AG04450 (cell line): ENCODE results near the gene EIF4E1B. TPM values are rescaled to one million over a fixed set of nuclear protein-coding genes. Genes with fewer than 3 reads are reported as not detected.

Experiments used
- CTCF ChIA-PET: fragments of 300-600, 350-600 bp; formaldehyde crosslinking; extraction: SDS; loops from one replicate; lab custom pipeline; 2022; ENCODE audit warnings: antibody characterized with exemption, inconsistent platforms; lab: Charles Lee
- POLR2A ChIA-PET: fragments of 350-600 bp; formaldehyde crosslinking; extraction: SDS; loops from one replicate; lab custom pipeline; 2021; ENCODE audit warnings: antibody characterized with exemption, inconsistent platforms; lab: Yijun Ruan, JAX
- DNase-seq: peaks from one replicate; pipeline ENCODE4 v3.0.0-alpha.2; 2011; ENCODE audit warnings: low read depth, low spot score
- H3K27ac ChIP-seq: one replicate; pipeline ENCODE4 v1.5.1; 2012; ENCODE audit warnings: low read depth, low read length, control low read depth
- H3K27me3 ChIP-seq: one replicate; pipeline ENCODE4 v1.6.0; 2012; ENCODE audit warnings: low read length; ENCODE audit not compliant: control insufficient read depth, insufficient read depth
- H3K4me3 ChIP-seq: 2 replicates; pipeline ENCODE4 v1.5.1; 2011; ENCODE audit warnings: mild to moderate bottlenecking, low read depth, low read length, control low read depth
- H3K9me3 ChIP-seq: 2 replicates; pipeline ENCODE4 v1.5.1; 2012; ENCODE audit warnings: low read length; ENCODE audit not compliant: control insufficient read depth, insufficient read depth
- polyA plus RNA-seq: library from polyadenylated mRNA; depleted of rRNA; stranded (reverse); fragments of >200 nt; gene quantifications from 2 replicates; pipeline ENCODE4 v1.2.3, GENCODE V29; 2011
- TF ChIP-seq, protein P1 (sequence below): IDR thresholded peaks from 2 replicates; pipeline ENCODE4 v1.5.1; 2011; ENCODE audit warnings: low read depth, low read length, control low read depth, inconsistent platforms

EIF4E1B gene
- polyA plus RNA-seq, 1 experiment = not detected

DNA sequence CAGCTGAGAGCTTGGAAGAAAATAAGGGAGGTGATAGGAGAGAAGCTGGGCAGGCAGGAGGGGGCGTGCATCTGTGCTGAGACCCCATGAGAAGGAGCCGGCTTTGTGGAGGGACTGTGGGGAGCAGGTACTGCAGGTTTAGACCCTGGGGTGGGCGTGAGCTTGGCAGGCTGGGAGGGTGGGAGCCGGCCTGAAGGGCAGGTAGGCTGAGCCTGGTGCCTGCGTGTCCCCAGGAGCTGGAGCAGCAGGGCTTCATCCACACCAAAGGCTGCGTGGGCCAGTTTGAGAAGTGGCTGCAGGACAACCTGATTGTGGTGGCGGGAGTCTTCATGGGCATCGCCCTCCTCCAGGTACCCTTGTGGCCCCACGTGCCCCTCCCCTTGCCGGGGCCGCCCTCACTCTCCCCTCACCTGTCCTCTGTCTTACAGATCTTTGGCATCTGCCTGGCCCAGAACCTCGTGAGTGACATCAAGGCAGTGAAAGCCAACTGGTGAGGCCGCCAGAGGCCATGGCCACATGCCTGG is 26.1 kb downstream of the EIF4E1B start:
- CTCF ChIA-PET = interaction anchor here (1.2 to 5.6 kb wide), 4 partner anchors 9 to 455 kb away, joined by 4 to 66 read pairs (median 6); partner anchors contain the start of gene TSPAN17
- no peak for DNase-seq
- no peak overlapping the region for H3K4me3 ChIP-seq
- no peaks in the 10 kb centered on the region for H3K27me3 ChIP-seq
- TF ChIP-seq, protein P1, sequence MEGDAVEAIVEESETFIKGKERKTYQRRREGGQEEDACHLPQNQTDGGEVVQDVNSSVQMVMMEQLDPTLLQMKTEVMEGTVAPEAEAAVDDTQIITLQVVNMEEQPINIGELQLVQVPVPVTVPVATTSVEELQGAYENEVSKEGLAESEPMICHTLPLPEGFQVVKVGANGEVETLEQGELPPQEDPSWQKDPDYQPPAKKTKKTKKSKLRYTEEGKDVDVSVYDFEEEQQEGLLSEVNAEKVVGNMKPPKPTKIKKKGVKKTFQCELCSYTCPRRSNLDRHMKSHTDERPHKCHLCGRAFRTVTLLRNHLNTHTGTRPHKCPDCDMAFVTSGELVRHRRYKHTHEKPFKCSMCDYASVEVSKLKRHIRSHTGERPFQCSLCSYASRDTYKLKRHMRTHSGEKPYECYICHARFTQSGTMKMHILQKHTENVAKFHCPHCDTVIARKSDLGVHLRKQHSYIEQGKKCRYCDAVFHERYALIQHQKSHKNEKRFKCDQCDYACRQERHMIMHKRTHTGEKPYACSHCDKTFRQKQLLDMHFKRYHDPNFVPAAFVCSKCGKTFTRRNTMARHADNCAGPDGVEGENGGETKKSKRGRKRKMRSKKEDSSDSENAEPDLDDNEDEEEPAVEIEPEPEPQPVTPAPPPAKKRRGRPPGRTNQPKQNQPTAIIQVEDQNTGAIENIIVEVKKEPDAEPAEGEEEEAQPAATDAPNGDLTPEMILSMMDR = no peak
- no peaks in the 10 kb centered on the region; the same call in 1 of the 2 replicates for H3K9me3 ChIP-seq
- H3K27ac ChIP-seq = no peak overlapping the region
- POLR2A ChIA-PET = no interaction called here

DNA sequence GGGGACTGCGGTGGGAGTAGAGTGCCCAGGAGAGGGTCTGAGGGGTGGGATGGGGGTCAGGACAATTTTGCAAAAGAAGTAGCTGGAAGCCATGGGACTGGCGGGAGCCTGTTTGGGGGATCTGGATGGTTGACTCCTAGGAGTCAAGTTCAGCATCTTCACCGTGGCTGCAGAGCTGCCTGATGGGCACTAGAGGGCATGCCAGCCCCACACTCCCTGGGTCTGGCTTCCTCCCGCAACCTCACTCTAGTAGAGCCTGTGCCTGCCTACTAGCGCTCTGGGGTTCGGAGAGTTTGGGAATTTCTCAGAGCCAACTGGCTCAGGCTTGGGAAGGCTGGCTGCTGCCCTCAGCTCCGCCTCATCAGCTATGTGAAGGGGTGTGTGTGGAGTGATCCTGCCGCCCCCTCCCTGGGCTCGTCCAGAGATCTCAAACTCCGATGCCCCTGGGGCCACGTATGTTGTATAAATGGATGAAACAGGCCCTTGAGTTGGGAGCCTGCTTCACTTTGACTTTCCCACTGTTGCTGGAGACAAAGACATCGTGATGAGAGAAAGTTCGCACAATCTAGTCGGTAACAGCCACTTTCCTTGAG is 27.6 kb downstream of the EIF4E1B start:
- TF ChIP-seq, protein P1 = peak; percentile 89
- H3K4me3 ChIP-seq = no peak overlapping the region
- POLR2A ChIA-PET = interaction anchor here (1.9 kb wide), 1 partner anchor 11 kb away, joined by 6 read pairs; the partner anchor contains the start of gene TSPAN17

DNA sequence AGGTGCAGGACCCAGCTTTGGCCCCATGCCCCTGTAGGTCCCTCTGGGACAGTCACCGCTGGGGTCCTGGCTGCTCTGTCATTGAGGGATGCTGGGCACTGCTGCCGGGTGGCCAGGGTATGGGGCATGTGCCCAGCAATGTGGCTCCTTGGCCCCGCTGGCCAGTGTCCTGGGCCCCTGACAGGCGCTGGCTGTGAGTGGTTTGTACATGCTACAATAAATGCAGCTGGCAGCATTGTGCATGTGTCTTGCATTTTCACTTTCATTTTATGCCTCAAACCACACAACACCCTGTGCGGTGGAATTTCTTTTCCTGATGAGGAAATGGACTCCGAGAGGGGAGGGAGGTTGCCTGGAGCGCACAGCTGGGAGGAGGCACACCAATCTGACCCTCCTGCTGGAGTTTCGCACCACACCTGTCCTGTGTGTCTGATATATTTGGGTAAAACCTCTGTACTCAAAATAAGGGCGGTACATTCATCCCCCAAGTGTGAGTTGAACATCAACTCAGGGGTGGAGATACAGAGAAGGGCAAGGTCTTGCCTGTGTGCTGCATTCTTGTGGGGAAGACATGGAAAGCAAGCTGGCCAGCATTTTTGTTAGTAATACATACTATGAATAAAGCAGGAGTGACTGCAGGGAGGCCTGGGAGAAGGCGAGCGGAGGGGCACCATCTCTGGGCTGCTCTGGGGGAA is 28.5 kb downstream of the EIF4E1B start:
- no peak overlapping the region for H3K4me3 ChIP-seq
- CTCF ChIA-PET = interaction anchor here (0.6 to 5.6 kb wide), 15 partner anchors 9 to 929 kb away, joined by 3 to 112 read pairs (median 4); partner anchors contain the start of genes CLTB and TSPAN17
- no peak for DNase-seq

More for the DNA sequence above, 27.6 kb downstream of the EIF4E1B start:
- CTCF ChIA-PET = interaction anchor here (0.6 to 5.6 kb wide), 18 partner anchors 10 to 929 kb away, joined by 3 to 66 read pairs (median 4); partner anchors contain the start of genes CLTB and TSPAN17
- Histone ChIP-seq H3K27ac (no peak overlapping the region), H3K9me3 (no peaks in the 10 kb centered on the region; the same call in 1 of the 2 replicates), H3K27me3 (peaks cover 2% of the 10 kb centered on the region)
- DNase-seq = peak; percentile 24

DNA sequence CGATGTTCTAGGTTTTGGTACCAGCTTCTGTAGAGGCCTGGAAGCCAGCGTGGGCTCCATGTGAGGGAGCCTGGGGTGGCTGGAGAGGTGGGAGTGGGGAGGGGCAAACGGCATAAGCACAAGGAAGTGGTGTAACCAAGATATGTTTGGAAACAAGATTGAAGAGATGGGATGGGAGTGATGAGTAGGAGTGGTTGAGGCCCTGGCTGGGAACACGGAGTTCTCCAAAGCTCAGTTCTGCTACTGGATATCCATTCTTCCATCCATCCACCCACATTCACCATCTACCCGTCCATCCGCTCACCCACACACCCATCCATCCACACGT is 29.0 kb downstream of the EIF4E1B start:
- Histone ChIP-seq H3K4me3 (no peak overlapping the region), H3K27me3 (peaks cover 11% of the 10 kb centered on the region), H3K27ac (no peak overlapping the region), H3K9me3 (no peaks in the 10 kb centered on the region; the same call in 1 of the 2 replicates)
- ChIA-PET CTCF (interaction anchor here (1.1 to 5.6 kb wide), 11 partner anchors 10 to 452 kb away, joined by 3 to 112 read pairs (median 9); partner anchors contain the start of genes RNF44 and TSPAN17), POLR2A (no interaction called here)
- TF ChIP-seq, protein P1 = no peak
- DNase-seq = no peak

More for the DNA sequence above, 28.5 kb downstream of the EIF4E1B start:
- Histone ChIP-seq H3K27ac (no peak overlapping the region), H3K9me3 (no peaks in the 10 kb centered on the region; the same call in 1 of the 2 replicates), H3K27me3 (peaks cover 7% of the 10 kb centered on the region)
- POLR2A ChIA-PET = interaction anchor here (1.9 kb wide), 1 partner anchor 12 kb away, joined by 6 read pairs; the partner anchor contains the start of gene TSPAN17
- TF ChIP-seq, protein P1 = no peak
